HEK293 (cell line): ENCODE data around the gene RAD9B.

Source experiments
- BCL11B ChIP-seq: fragments of 450-650 bp; formaldehyde crosslinking; IDR thresholded peaks from 2 replicates; pipeline ENCODE4 v1.5.1; 2016; ENCODE audit warnings: low read depth, missing biosample characterization, missing genetic modification characterization
- EGR2 ChIP-seq: fragments of 450-650 bp; formaldehyde crosslinking; IDR thresholded peaks from 2 replicates; pipeline ENCODE4 v1.5.1; 2016; ENCODE audit warnings: low read depth, missing biosample characterization, missing genetic modification characterization
- KLF16 ChIP-seq: fragments of 450-650 bp; formaldehyde crosslinking; IDR thresholded peaks from 2 replicates; pipeline ENCODE4 v1.5.1; 2017; ENCODE audit warnings: missing biosample characterization, missing genetic modification characterization
- KLF8 ChIP-seq: fragments of 450-650 bp; formaldehyde crosslinking; IDR thresholded peaks from 2 replicates; pipeline ENCODE4 v1.5.1; 2016; ENCODE audit warnings: missing biosample characterization, missing genetic modification characterization
- REPIN1 ChIP-seq: fragments of 450-650 bp; formaldehyde crosslinking; IDR thresholded peaks from 2 replicates; pipeline ENCODE4 v1.5.1; 2017; ENCODE audit warnings: missing biosample characterization, missing genetic modification characterization, low read depth
- SP2 ChIP-seq: fragments of 450-650 bp; formaldehyde crosslinking; IDR thresholded peaks from 2 replicates; pipeline ENCODE4 v1.5.1; 2016; ENCODE audit warnings: missing biosample characterization, missing genetic modification characterization
- SP3 ChIP-seq: fragments of 450-650 bp; formaldehyde crosslinking; IDR thresholded peaks from 2 replicates; pipeline ENCODE4 v1.5.1; 2016; ENCODE audit warnings: missing biosample characterization, missing genetic modification characterization
- TRIM28 ChIP-seq: IDR thresholded peaks from 2 replicates; pipeline ENCODE4 v1.6.1; 2011; ENCODE audit warnings: low read length, control low read depth, borderline replicate concordance
- WT1 ChIP-seq: fragments of 450-650 bp; formaldehyde crosslinking; IDR thresholded peaks from 2 replicates; pipeline ENCODE4 v1.5.1; 2016; ENCODE audit warnings: missing biosample characterization, missing genetic modification characterization
- ZBTB17 ChIP-seq: fragments of 450-650 bp; formaldehyde crosslinking; IDR thresholded peaks from 2 replicates; pipeline ENCODE4 v1.5.1; 2016; ENCODE audit warnings: missing biosample characterization, missing genetic modification characterization
- ZBTB8A ChIP-seq: fragments of 450-650 bp; formaldehyde crosslinking; IDR thresholded peaks from 2 replicates; pipeline ENCODE4 v1.5.1; 2016; ENCODE audit warnings: missing biosample characterization, missing genetic modification characterization
- ZEB2 ChIP-seq: fragments of 450-650 bp; formaldehyde crosslinking; IDR thresholded peaks from 2 replicates; pipeline ENCODE4 v1.5.1; 2016; ENCODE audit warnings: missing biosample characterization, missing genetic modification characterization
- ZFP41 ChIP-seq: fragments of 450-650 bp; formaldehyde crosslinking; IDR thresholded peaks from 2 replicates; pipeline ENCODE4 v1.5.1; 2016; ENCODE audit warnings: missing biosample characterization, missing genetic modification characterization, borderline replicate concordance
- ZNF2 ChIP-seq: fragments of 450-650 bp; formaldehyde crosslinking; IDR thresholded peaks from 2 replicates; pipeline ENCODE4 v1.5.1; 2016; ENCODE audit warnings: missing biosample characterization, missing genetic modification characterization
- ZNF324 ChIP-seq: fragments of 450-650 bp; formaldehyde crosslinking; IDR thresholded peaks from 2 replicates; pipeline ENCODE4 v1.5.1; 2016; ENCODE audit warnings: missing biosample characterization, missing genetic modification characterization
- ZNF391 ChIP-seq: fragments of 450-650 bp; formaldehyde crosslinking; IDR thresholded peaks from 2 replicates; pipeline ENCODE4 v1.5.1; 2016; ENCODE audit warnings: low read depth, missing biosample characterization, missing genetic modification characterization, borderline replicate concordance
- ZNF394 ChIP-seq: fragments of 450-650 bp; formaldehyde crosslinking; IDR thresholded peaks from 2 replicates; pipeline ENCODE4 v1.5.1; 2016; ENCODE audit warnings: missing biosample characterization, missing genetic modification characterization, mild to moderate bottlenecking, moderate library complexity, borderline replicate concordance
- ZNF510 ChIP-seq: fragments of 450-650 bp; formaldehyde crosslinking; IDR thresholded peaks from 2 replicates; pipeline ENCODE4 v1.5.1; 2018; ENCODE audit warnings: mild to moderate bottlenecking, missing genetic modification characterization, missing biosample characterization; ENCODE audit not compliant: insufficient replicate concordance
- ZNF548 ChIP-seq: fragments of 450-650 bp; formaldehyde crosslinking; IDR thresholded peaks from 2 replicates; pipeline ENCODE4 v1.5.1; 2016; ENCODE audit warnings: missing biosample characterization, missing genetic modification characterization
- ZNF610 ChIP-seq: fragments of 450-650 bp; formaldehyde crosslinking; IDR thresholded peaks from 2 replicates; pipeline ENCODE4 v1.5.1; 2016; ENCODE audit warnings: missing biosample characterization, missing genetic modification characterization, borderline replicate concordance
- ZNF629 ChIP-seq: fragments of 450-650 bp; formaldehyde crosslinking; IDR thresholded peaks from 2 replicates; pipeline ENCODE4 v1.5.1; 2017; ENCODE audit warnings: missing biosample characterization, missing genetic modification characterization
- ZNF677 ChIP-seq: fragments of 450-650 bp; IDR thresholded peaks from 2 replicates; pipeline ENCODE4 v1.5.0; 2018; ENCODE audit warnings: missing biosample characterization, mild to moderate bottlenecking, missing genetic modification characterization, moderate library complexity
- ZNF76 ChIP-seq: fragments of 450-650 bp; formaldehyde crosslinking; IDR thresholded peaks from 2 replicates; pipeline ENCODE4; 2016; ENCODE audit warnings: low read depth, missing biosample characterization, missing genetic modification characterization, borderline replicate concordance
- ZNF843 ChIP-seq: fragments of 450-650 bp; formaldehyde crosslinking; IDR thresholded peaks from 2 replicates; pipeline ENCODE4 v1.5.1; 2016; ENCODE audit warnings: missing biosample characterization, missing genetic modification characterization
- ZSCAN30 ChIP-seq: fragments of 450-650 bp; IDR thresholded peaks from 2 replicates; pipeline ENCODE4 v1.5.1; 2018; ENCODE audit warnings: missing biosample characterization, mild to moderate bottlenecking, missing genetic modification characterization, moderate library complexity
- TF ChIP-seq, protein P1 (sequence below): fragments of 450-650 bp; formaldehyde crosslinking; IDR thresholded peaks from 2 replicates; pipeline ENCODE4 v1.5.1; 2016; ENCODE audit warnings: missing biosample characterization, missing genetic modification characterization
- TF ChIP-seq, protein P2 (sequence below): fragments of 450-650 bp; formaldehyde crosslinking; IDR thresholded peaks from 2 replicates; pipeline ENCODE4 v1.5.1; 2016; ENCODE audit warnings: missing biosample characterization, missing genetic modification characterization, low read depth
- TF ChIP-seq, protein P3 (sequence below): fragments of 450-650 bp; IDR thresholded peaks from 2 replicates; pipeline ENCODE4 v1.5.1; 2018; ENCODE audit warnings: missing biosample characterization, mild to moderate bottlenecking, missing genetic modification characterization
- TF ChIP-seq, protein P4 (sequence below): fragments of 450-650 bp; formaldehyde crosslinking; IDR thresholded peaks from 2 replicates; pipeline ENCODE4 v1.5.1; 2016; ENCODE audit warnings: missing biosample characterization, missing genetic modification characterization, borderline replicate concordance
- TF ChIP-seq, protein P5 (sequence below): sonication (generic); formaldehyde crosslinking; IDR thresholded peaks from 2 replicates; pipeline ENCODE4 v1.8.1; 2022; ENCODE audit warnings: mild to moderate bottlenecking, moderate library complexity, missing genetic modification reagents

Gene RAD9B

DNA sequence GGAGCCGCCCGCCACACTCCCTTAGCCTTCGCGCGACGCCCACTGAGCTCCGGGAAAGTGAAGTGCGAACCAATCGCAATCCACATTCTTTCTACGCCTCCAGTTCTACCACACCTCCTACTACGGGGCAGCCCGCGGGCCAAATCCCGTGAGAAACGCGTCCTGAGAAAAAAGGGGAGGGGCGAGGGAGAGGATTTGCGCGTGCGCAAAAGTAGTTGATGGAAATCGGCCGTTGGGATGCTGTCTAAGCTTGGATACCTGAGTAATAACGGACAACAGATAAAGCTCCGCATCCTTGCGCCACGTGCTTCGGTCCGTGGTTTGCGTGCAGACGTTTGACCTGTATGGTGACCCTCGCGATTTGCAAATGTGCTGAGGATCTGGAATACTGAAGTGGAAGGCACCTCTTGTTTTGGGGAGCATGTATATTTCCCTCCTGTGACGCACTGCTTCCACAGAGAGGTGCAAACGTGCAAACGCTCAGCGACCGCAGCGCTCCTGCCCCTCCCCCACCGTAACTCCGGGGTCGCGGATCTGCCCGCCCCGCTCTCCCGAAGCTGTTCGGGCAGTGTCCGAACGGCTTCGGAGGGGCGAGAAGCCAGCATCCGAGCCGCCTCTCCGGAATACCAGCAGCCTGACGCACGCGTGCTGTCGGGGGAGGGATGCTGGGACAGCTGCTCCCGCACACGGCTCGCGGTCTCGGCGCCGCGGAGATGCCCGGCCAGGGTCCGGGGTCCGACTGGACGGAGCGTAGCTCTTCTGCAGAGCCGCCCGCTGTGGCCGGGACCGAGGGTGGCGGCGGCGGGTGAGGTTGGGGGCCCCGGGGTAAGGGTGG, 33.7 kb upstream of the RAD9B start, which contains the start of the genes FAM216A and GPN3 (continued):
- TF ChIP-seq ZBTB17 (tag by site-specific recombination) (peak; percentile 98), EGR2 (tag by site-specific recombination) (peak; percentile 95), ZNF76 (tag by site-specific recombination) (peak; percentile 69; the same call in 1 of the 2 replicates), ZNF324 (tag by site-specific recombination) (peak; percentile 75; the same call in 1 of the 2 replicates), ZNF510 (tag by site-specific recombination) (no peak), ZNF629 (tag by site-specific recombination) (peak; percentile 94), REPIN1 (tag by site-specific recombination) (0 out of 2 replicates have a peak, but pooled peaks have one; percentile 10), ZEB2 (tag by site-specific recombination) (peak; percentile 99), ZNF2 (tag by site-specific recombination) (no peak), WT1 (tag by site-specific recombination) (peak; percentile 39; the same call in 1 of the 2 replicates), ZNF548 (no peak), ZBTB8A (tag by site-specific recombination) (peak; percentile 88), ZSCAN30 (tag by site-specific recombination) (peak; percentile 76), SP2 (tag by site-specific recombination) (peak; percentile 96), BCL11B (tag by site-specific recombination) (0 out of 2 replicates have a peak, but pooled peaks have one; percentile 34), ZNF394 (tag by site-specific recombination) (peak; percentile 84; the same call in 1 of the 2 replicates), ZNF610 (peak; percentile 62), ZNF391 (tag by site-specific recombination) (no peak; the same call in 1 of the 2 replicates), KLF8 (tag by site-specific recombination) (peak; percentile 77), KLF16 (tag by site-specific recombination) (peak; percentile 87), ZNF843 (peak; percentile 66; the same call in 1 of the 2 replicates), ZNF677 (no peak), TRIM28 (peak; percentile 58), ZFP41 (tag by site-specific recombination) (no peak), SP3 (tag by site-specific recombination) (peak; percentile 95)
- TF ChIP-seq, protein P1, sequence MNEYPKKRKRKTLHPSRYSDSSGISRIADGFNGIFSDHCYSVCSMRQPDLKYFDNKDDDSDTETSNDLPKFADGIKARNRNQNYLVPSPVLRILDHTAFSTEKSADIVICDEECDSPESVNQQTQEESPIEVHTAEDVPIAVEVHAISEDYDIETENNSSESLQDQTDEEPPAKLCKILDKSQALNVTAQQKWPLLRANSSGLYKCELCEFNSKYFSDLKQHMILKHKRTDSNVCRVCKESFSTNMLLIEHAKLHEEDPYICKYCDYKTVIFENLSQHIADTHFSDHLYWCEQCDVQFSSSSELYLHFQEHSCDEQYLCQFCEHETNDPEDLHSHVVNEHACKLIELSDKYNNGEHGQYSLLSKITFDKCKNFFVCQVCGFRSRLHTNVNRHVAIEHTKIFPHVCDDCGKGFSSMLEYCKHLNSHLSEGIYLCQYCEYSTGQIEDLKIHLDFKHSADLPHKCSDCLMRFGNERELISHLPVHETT (tag by site-specific recombination): peak; percentile 89
- TF ChIP-seq, protein P2, sequence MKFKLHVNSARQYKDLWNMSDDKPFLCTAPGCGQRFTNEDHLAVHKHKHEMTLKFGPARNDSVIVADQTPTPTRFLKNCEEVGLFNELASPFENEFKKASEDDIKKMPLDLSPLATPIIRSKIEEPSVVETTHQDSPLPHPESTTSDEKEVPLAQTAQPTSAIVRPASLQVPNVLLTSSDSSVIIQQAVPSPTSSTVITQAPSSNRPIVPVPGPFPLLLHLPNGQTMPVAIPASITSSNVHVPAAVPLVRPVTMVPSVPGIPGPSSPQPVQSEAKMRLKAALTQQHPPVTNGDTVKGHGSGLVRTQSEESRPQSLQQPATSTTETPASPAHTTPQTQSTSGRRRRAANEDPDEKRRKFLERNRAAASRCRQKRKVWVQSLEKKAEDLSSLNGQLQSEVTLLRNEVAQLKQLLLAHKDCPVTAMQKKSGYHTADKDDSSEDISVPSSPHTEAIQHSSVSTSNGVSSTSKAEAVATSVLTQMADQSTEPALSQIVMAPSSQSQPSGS: no peak
- TF ChIP-seq, protein P3, sequence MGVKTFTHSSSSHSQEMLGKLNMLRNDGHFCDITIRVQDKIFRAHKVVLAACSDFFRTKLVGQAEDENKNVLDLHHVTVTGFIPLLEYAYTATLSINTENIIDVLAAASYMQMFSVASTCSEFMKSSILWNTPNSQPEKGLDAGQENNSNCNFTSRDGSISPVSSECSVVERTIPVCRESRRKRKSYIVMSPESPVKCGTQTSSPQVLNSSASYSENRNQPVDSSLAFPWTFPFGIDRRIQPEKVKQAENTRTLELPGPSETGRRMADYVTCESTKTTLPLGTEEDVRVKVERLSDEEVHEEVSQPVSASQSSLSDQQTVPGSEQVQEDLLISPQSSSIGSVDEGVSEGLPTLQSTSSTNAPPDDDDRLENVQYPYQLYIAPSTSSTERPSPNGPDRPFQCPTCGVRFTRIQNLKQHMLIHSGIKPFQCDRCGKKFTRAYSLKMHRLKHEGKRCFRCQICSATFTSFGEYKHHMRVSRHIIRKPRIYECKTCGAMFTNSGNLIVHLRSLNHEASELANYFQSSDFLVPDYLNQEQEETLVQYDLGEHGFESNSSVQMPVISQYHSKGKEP (tag by site-specific recombination): 0 out of 2 replicates have a peak, but pooled peaks have one; percentile 10
- TF ChIP-seq, protein P4, sequence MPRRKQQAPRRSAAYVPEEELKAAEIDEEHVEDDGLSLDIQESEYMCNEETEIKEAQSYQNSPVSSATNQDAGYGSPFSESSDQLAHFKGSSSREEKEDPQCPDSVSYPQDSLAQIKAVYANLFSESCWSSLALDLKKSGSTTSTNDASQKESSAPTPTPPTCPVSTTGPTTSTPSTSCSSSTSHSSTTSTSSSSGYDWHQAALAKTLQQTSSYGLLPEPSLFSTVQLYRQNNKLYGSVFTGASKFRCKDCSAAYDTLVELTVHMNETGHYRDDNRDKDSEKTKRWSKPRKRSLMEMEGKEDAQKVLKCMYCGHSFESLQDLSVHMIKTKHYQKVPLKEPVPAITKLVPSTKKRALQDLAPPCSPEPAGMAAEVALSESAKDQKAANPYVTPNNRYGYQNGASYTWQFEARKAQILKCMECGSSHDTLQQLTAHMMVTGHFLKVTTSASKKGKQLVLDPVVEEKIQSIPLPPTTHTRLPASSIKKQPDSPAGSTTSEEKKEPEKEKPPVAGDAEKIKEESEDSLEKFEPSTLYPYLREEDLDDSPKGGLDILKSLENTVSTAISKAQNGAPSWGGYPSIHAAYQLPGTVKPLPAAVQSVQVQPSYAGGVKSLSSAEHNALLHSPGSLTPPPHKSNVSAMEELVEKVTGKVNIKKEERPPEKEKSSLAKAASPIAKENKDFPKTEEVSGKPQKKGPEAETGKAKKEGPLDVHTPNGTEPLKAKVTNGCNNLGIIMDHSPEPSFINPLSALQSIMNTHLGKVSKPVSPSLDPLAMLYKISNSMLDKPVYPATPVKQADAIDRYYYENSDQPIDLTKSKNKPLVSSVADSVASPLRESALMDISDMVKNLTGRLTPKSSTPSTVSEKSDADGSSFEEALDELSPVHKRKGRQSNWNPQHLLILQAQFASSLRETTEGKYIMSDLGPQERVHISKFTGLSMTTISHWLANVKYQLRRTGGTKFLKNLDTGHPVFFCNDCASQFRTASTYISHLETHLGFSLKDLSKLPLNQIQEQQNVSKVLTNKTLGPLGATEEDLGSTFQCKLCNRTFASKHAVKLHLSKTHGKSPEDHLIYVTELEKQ (tag by site-specific recombination): peak; percentile 57; the same call in 1 of the 2 replicates
- TF ChIP-seq, protein P5, sequence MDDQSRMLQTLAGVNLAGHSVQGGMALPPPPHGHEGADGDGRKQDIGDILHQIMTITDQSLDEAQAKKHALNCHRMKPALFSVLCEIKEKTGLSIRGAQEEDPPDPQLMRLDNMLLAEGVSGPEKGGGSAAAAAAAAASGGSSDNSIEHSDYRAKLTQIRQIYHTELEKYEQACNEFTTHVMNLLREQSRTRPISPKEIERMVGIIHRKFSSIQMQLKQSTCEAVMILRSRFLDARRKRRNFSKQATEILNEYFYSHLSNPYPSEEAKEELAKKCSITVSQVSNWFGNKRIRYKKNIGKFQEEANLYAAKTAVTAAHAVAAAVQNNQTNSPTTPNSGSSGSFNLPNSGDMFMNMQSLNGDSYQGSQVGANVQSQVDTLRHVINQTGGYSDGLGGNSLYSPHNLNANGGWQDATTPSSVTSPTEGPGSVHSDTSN (CRISPR knock-in tag): peak; percentile 57; the same call in 1 of the 2 replicates
